Mesothelial cell of epicardium (in vitro differentiated cells): ENCODE measurements around the gene IGF1R. TPM values are rescaled to one million over a fixed set of nuclear protein-coding genes. Genes with fewer than 3 reads are reported as not detected.
"Not testable (repeated sequence)": the region's sequence is repeated elsewhere in the genome, so short reads cannot be mapped to it uniquely, and the experiment has no call there.

Source experiments
- DNase-seq, 2 experiments: peaks; one replicate each; pipeline ENCODE4 v3.0.0; 2021; ENCODE audit warnings: low spot score in 2 of 2; ENCODE audit not compliant: unreplicated experiment in 2 of 2
- H3K27ac Mint-ChIP-seq: 2 replicates; pipeline ENCODE4 v1.8.0; 2021; ENCODE audit warnings: mixed read lengths
- H3K27me3 Mint-ChIP-seq: 2 replicates; pipeline ENCODE4 v1.8.0; 2021; ENCODE audit warnings: low read depth, mixed read lengths
- H3K36me3 Mint-ChIP-seq: 2 replicates; pipeline ENCODE4 v1.8.0; 2021; ENCODE audit warnings: mixed read lengths
- H3K4me1 Mint-ChIP-seq: 2 replicates; pipeline ENCODE4 v1.8.0; 2021; ENCODE audit warnings: mixed read lengths
- H3K4me3 Mint-ChIP-seq: 2 replicates; pipeline ENCODE4 v1.8.0; 2021; ENCODE audit warnings: mild to moderate bottlenecking, moderate library complexity, mixed read lengths
- H3K9me3 Mint-ChIP-seq: 2 replicates; pipeline ENCODE4 v1.8.0; 2021; ENCODE audit warnings: mixed read lengths
- total RNA-seq: library from RNA; stranded (reverse); gene quantifications from 3 replicates; pipeline ENCODE4 v1.2.1, GENCODE V29; 2021
- TF ChIP-seq, protein P1 (sequence below): fragments of 200-600 bp; sonication (generic); IDR thresholded peaks from one replicate; pipeline ENCODE4 v1.5.0; 2021; ENCODE audit warnings: antibody characterized with exemption; ENCODE audit not compliant: unreplicated experiment

Gene IGF1R
- total RNA-seq, 1 donor from 2014 or later = 113 TPM

DNA sequence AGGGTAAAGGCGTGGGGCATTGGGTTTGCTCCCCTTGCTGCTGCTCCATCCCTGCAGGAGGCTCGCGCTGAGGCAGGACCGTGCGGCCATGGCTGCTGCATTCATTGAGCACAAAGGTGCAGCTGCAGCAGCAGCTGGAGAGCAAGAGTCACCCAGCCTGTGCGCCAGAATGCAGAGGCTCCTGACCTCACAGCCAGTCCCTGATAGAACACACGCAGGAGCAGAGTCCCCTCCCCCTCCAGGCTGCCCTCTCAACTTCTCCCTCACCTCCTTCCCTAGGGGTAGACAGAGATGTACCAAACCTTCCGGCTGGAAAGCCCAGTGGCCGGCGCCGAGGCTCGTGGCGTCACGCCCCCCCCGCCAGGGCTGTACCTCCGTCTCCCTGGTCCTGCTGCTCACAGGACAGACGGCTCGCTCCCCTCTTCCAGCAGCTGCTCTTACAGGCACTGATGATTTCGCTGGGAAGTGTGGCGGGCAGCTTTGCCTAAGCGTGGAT, 312.3 kb downstream of the IGF1R start:
- peaks cover 8% of the 10 kb centered on the region for H3K4me1 Mint-ChIP-seq
- H3K27me3 Mint-ChIP-seq = no peaks in the 10 kb centered on the region
- DNase-seq = no peak
- TF ChIP-seq, protein P1, sequence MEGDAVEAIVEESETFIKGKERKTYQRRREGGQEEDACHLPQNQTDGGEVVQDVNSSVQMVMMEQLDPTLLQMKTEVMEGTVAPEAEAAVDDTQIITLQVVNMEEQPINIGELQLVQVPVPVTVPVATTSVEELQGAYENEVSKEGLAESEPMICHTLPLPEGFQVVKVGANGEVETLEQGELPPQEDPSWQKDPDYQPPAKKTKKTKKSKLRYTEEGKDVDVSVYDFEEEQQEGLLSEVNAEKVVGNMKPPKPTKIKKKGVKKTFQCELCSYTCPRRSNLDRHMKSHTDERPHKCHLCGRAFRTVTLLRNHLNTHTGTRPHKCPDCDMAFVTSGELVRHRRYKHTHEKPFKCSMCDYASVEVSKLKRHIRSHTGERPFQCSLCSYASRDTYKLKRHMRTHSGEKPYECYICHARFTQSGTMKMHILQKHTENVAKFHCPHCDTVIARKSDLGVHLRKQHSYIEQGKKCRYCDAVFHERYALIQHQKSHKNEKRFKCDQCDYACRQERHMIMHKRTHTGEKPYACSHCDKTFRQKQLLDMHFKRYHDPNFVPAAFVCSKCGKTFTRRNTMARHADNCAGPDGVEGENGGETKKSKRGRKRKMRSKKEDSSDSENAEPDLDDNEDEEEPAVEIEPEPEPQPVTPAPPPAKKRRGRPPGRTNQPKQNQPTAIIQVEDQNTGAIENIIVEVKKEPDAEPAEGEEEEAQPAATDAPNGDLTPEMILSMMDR = no peak
- no peak overlapping the region for H3K27ac Mint-ChIP-seq
- peaks cover 17% of the 10 kb centered on the region for H3K9me3 Mint-ChIP-seq
- peaks cover 55% of the 10 kb centered on the region for H3K36me3 Mint-ChIP-seq
- no peak overlapping the region for H3K4me3 Mint-ChIP-seq

DNA sequence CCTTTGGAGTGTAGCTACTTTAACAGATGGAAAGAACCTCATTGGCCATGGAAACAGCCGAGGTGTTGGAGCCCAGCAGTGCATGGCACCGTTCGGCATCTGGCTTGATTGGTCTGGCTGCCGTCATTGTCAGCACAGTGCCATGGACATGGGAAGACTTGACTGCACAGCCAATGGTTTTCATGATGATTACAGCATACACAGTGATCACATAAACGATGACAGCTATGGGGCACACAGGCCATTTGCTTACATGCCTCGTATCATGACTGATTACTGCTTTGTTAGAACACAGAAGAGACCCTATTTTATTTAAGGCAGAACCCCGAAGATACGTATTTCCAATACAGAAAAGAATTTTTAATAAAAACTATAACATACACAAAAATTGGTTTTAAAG, 315.1 kb downstream of the IGF1R start:
- no peak overlapping the region for H3K4me3 Mint-ChIP-seq
- H3K36me3 Mint-ChIP-seq = peaks cover 43% of the 10 kb centered on the region
- TF ChIP-seq, protein P1 = no peak
- no peak overlapping the region for H3K27ac Mint-ChIP-seq
- H3K9me3 Mint-ChIP-seq = peaks cover 17% of the 10 kb centered on the region
- H3K27me3 Mint-ChIP-seq = no peaks in the 10 kb centered on the region
- peaks cover 26% of the 10 kb centered on the region for H3K4me1 Mint-ChIP-seq
- no peak for DNase-seq

DNA sequence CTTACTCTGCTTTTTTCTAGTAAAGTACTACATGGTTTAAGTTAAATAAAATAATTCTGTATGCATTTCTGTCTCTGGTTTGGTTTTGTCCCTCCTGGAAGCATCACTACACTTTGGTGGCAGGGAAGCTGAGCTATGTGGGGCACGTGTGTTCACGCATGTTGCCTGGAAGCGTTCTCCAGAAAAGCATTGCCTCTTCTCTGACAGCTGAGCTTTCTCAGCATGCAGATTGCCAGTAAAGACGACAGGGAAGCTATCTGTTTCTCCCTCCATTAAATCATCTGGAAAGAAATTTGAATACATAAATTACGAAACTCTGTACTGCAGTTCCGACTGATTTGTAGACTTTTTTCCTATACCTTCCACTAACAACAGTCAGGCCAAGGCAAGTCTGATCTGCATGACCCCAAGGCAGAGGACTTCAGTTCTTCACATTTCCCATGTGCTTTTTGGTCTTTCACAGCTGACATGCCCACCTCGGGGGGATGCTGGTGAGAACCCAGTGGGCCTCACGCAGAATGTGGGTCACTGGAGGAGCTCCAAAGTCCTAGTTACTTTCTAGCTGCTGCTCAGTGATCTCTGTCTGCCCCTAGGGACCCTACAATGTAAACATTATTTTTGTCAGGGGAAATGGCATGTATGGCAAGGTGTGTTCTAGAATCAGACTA, 316.3 kb downstream of the IGF1R start:
- H3K27me3 Mint-ChIP-seq = no peaks in the 10 kb centered on the region
- DNase-seq = no peak
- H3K36me3 Mint-ChIP-seq = peaks cover 36% of the 10 kb centered on the region

DNA sequence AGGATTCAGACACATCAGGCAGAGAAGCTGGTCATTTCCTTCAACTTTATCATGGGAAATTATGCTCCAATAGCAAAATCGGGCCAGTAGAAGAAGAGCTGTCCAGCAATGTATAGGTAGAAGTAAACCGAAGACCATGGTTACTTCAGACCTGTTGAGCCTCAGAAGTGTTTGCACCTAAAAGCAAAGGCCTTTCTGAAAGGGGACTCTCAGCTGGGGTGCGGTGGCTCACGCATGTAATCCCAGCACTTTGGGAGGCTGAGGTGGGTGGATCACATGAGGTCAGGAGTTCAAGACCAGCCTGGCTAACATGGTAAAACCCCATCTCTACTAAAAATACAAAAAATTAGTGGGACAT, 316.8 kb downstream of the IGF1R start:
- not testable (repeated sequence) for H3K27me3 Mint-ChIP-seq, H3K4me3 Mint-ChIP-seq, DNase-seq
- H3K36me3 Mint-ChIP-seq = peaks cover 33% of the 10 kb centered on the region
- peak overlapping the region; percentile 59 for H3K27ac Mint-ChIP-seq
- peaks cover 26% of the 10 kb centered on the region for H3K4me1 Mint-ChIP-seq
- peaks cover 17% of the 10 kb centered on the region for H3K9me3 Mint-ChIP-seq

More for the DNA sequence above, 316.3 kb downstream of the IGF1R start:
- H3K4me1 Mint-ChIP-seq = peaks cover 26% of the 10 kb centered on the region
- no peak overlapping the region for H3K4me3 Mint-ChIP-seq
- H3K9me3 Mint-ChIP-seq = peaks cover 17% of the 10 kb centered on the region
- H3K27ac Mint-ChIP-seq = peak overlapping the region; percentile 59
- TF ChIP-seq, protein P1 = no peak

DNA sequence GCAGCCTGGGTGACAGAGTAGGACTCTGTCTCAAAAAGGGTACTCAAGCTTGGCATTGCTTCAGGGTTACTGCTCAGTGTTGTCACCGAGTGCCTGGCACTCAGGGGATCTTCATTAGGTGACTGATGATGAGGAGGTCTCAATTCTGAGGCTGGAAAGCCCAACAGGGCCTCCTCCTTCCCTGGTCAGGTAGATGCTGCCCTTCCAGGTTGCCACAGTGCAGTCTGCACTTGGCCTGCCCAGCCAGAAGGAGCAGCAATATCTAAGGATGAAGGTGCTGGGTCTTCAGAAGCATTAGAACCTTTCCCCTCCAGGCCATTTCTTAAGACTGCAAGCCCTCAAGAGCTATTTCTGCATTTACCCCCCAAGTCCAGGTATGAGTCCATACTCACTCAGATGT, 317.3 kb downstream of the IGF1R start:
- Mint-ChIP-seq H3K27me3 (no peaks in the 10 kb centered on the region), H3K27ac (no peak overlapping the region), H3K36me3 (peaks cover 29% of the 10 kb centered on the region), H3K9me3 (peaks cover 17% of the 10 kb centered on the region), H3K4me1 (peaks cover 26% of the 10 kb centered on the region), H3K4me3 (no peak overlapping the region)
- TF ChIP-seq, protein P1 = no peak
- no peak for DNase-seq

DNA sequence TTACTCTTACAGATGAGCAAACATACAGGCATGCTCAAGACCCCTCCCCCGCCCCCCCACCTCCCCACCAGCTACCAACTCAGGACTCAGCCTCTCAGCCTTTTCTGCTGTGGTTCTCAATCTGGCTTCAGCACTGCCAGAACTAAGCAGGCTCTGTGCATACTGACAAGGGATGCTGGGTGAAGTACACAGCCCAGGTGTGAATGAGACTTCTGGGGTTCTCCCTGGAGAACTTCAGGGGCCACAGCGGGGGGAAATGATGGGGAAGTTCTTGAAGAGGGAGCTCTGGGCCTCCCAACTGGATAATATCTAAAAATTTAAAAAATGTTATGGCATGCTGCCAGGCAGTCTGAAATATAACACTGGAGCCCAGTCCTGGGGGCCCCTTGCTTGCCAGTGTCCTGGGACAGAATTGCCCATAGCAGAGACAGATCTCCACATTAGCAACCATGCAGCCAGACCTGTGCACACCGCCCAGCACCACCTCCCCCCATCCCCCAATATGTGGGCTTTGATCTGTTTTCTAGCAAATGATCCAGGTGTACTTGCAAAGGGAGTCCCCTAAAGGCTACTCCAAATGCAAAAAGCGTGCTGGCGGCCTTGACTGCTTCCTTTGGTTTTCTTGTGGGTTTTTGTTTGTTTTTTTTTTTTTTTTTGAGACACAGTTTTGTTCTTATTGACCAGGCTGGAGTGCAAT, 317.9 kb downstream of the IGF1R start:
- Mint-ChIP-seq H3K4me1 (peaks cover 26% of the 10 kb centered on the region), H3K9me3 (peaks cover 15% of the 10 kb centered on the region), H3K36me3 (peaks cover 23% of the 10 kb centered on the region), H3K27me3 (no peaks in the 10 kb centered on the region), H3K4me3 (no peak overlapping the region), H3K27ac (peak overlapping the region; percentile 64)
- no peak for DNase-seq
- TF ChIP-seq, protein P1 = no peak
